GM21447 (cell line): ENCODE measurements around the gene TSPAN7.

Source experiments
- ATAC-seq: cut with Tn5 transposase; IDR thresholded peaks from one replicate; pipeline ENCODE4 v1.9.1; 2021; ENCODE audit not compliant: unreplicated experiment

Gene TSPAN7

DNA sequence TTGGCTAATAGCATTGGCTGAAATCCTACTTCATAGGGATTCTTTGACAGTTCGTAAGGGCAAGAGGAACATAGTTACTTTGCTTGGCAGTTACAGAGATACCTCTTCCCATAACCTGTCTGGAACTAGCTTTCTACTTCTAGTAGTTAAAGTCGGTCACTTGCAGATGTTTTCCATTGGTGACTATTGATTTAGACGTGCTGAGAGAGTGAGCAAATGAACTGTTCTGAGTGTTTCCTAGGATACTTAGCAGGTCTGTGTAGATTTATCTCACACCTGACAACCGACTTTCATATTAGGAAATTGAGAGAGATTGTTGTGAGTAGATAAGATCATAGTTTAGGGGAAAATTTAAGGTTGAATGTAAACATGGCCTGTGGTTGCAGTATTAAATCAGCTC, 116.8 kb downstream of the TSPAN7 start:
- no peak for ATAC-seq

DNA sequence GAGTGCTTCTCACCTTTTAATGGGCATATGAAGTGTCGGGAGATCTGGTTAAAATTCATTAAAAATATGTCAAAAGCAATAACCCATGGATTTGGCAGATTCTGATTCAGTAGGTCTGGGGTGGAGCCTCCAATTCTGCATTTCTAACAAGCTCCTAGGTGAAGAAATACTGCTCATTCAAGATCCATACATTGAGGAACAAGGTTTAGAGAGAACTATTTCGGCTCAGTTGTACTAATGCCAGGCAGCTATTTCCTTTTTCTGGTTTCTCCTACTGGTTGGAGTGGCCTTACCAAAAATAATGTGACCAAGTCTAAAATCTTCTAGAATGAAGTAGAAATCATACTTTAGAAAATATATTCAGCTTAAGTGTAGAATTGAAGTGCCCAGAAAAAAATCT, 117.5 kb downstream of the TSPAN7 start:
- ATAC-seq = no peak

DNA sequence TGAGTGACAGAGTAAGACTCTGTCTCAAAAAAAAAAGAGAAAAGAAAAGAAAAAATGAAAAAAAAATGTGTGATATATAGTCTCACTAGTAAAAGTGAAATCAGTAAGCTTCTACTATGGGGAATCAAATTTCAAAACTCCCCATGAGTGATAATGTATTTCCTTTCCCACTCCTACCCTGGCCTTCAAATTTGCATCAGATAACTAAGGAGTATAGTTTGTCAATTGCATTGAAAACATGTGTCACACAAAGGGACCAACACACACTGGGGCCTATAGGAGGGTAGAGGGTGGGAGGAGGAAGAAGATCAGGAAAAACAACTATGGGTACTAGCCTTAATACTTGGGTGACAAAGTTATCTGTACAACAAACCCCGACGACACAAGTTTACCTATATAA, 118.4 kb downstream of the TSPAN7 start:
- no peak for ATAC-seq

GRCh38 chrX:38682095-38682494, 120.8 kb downstream of the TSPAN7 start:
- no peak for ATAC-seq

DNA sequence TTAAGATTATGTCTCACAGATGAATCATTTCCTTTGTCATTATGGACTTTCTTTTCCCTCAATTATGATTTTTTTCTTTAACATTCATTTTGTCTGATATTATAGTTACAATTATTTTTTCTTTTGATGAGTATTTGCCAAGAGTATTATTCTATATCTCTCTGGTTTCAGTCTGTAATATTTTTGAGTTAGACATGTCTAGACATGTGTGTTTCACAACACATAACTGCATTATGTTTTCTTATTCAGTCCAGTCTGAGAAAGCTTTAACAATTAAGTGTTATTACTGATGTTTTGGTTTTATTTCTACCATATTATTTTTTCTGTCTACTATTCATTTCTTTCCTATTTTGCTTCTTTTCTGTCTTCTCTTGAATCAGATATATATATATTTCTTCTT, 131.6 kb downstream of the TSPAN7 start:
- ATAC-seq = no peak

- ATAC-seq = no peak
Measured at GRCh38 chrX:38694394-38694793, 133.1 kb downstream of the TSPAN7 start.

DNA sequence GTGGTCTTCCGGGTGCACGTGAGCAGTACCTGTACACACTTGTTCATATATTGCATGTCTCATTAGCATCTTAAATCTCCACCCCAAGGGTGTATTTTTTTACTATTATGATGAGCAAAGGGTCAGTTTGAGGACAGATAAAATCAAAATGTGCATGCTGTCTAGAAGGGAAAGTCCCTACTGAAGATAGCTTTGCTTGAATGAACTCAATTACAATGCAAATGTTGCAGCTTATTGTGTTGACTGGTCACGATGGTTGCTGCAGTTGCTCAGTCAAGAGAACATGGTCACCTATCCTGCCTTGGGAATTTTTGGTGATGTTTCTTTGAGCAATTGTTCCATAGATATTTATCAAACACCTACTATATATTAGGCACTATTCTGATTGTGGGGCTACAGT, 136.1 kb downstream of the TSPAN7 start:
- no peak for ATAC-seq

GRCh38 chrX:38699121-38699520, 137.8 kb downstream of the TSPAN7 start:
- ATAC-seq = no peak

- no peak for ATAC-seq
Measured at GRCh38 chrX:38699696-38700095, 138.4 kb downstream of the TSPAN7 start.

DNA sequence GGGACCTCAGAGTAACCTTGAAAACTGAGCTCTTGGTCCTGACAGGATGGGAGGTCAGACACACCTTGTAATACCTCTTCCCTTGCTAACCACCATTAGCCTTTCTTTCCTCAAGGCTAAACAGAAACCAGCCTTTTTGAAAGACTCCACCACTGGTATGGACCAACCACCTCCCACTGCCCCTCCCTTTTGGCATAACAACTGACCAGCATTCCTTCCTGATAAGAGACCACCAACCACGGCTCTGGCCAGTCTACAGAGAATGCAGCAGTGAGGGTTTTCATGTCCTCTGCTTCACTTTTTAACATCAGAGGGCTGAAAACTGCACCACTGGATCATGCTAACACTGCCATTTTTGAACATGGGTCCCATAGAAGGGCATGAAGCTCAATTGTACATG, 139.7 kb downstream of the TSPAN7 start:
- no peak for ATAC-seq

- ATAC-seq = no peak
Measured at GRCh38 chrX:38704146-38704882, 143.0 kb downstream of the TSPAN7 start.

DNA sequence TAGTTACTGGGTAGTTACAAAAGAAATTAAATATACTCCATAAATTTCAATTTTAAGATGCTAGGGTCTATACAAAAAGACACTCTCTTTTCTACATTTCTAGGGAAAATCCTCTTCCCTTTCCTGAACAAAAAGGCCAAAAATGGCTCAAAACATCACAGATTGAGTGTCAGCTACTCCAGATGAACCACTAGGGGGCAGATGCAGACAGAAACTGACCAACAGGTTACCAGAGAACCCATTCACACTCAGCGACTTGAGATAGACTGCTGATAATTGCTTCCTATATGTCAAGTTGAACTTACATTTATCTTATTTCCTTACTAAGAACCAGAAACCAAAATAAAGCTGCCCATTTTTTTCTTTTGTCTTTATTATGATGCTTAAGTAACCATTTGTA, 156.5 kb downstream of the TSPAN7 start:
- ATAC-seq = no peak

DNA sequence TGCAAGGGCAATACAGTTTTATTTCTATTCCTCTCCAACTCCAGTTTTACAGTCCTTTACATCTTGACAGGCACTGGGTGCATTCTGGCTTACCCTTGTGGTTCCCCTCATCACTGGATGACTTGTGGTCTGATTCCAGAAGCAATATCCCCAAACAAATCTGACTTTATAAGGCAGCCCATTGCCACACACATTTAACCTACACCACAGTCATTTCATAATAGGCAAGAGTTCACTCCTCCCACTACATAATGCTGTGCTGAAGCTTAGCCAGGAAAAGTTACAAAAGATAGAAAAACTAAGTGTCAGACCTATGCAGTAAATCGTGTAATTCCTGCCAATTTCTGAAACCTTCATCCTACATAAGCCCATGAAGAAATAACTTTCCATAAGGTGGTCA, 157.0 kb downstream of the TSPAN7 start:
- ATAC-seq = no peak

DNA sequence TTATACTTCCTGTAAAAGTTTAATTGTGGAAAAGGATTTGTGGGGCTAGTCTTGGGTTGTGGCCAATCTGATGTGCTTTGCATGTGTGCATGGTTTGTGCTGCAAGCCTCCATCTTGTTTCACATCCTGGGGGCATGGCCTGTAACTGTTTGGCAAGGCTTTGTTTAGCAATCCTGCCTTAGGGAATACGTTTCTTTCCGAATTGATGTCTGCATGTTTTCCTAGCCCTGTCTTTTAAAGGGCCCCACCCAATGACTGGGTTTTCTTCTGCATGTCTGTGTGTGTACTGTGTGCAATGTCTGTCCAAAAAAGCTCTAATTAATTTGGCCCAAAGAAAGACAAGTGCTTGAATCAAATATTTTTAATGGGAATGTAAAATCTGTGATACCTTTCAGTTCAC, 165.3 kb downstream of the TSPAN7 start:
- no peak for ATAC-seq

DNA sequence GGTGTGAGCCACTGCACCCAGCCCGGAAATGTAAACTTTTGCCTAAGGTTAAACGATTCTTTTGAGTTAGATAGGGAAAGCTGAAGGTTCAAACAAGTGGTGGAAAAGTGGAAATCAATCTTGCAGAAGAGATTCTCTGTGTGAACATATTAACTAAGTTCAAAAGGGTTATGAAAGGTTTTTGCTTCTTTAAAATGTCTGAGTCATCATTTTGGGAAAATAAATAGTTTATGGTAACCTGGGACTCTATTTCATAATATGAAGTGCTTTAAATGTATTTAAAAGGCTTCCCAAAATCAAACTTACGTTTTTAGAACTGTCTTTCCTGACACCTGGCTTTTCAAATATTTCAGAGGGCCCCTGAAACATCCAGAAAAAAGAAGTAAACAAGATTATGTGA, 166.3 kb downstream of the TSPAN7 start:
- no peak for ATAC-seq

DNA sequence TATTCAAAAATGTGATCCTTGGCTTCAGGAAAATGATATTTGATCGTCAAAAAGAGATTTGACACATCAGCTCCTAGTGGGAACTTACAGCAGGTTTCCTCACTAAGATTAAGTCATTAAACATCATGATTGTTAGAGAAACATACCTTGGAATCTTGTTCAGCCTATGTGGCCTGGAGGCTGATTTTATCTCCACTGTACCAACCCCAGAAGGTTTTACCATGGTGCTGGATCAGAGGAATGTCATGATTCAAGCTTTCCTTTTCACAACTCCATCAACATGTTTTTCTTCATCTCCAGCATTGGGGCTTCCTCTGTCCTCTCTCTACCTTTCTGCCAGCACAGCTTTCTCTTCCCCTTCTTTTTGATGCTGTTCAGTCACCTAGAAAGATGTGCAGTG, 171.5 kb downstream of the TSPAN7 start:
- ATAC-seq = no peak
